Frontal cortex (tissue), 4 donors: ENCODE data around the gene PCED1A. TPM values are rescaled to one million over a fixed set of nuclear protein-coding genes. Genes with fewer than 3 reads are reported as not detected.

Source experiments
- DNase-seq, 2 donors: peaks; one replicate each; pipeline ENCODE4 v3.0.0; 2012; ENCODE audit warnings: low spot score in 2 of 2
- FAIRE-seq: peaks from 2 replicates; lab custom pipeline; 2012; peaks lifted over from hg19 to GRCh38; lab: Jason Lieb, UNC
- total RNA-seq: library from RNA; depleted of rRNA; stranded (reverse); fragments of >200 nt; gene quantifications from one replicate; pipeline ENCODE4 v1.2.3, GENCODE V29; 2014
- donor health status: control.
- donor health status: control.
- donor health status: control.

Gene PCED1A
- total RNA-seq, 1 donor from 2014 or later = 17.9 TPM

GRCh38 chr20:2794202-2794748 lies 46.2 kb downstream of the PCED1A start:
- DNase-seq = no peak
- no peak for FAIRE-seq

- DNase-seq = no peak
- FAIRE-seq = no peak
Observed at GRCh38 chr20:2793471-2793870, 47.0 kb downstream of the PCED1A start.

Other genes starting within 250 kb of the PCED1A start
- 132 TPM for gene NOP56, start 188.0 kb downstream of the PCED1A start, total RNA-seq
- 76.2 TPM for gene IDH3B, start 176.4 kb downstream of the PCED1A start, total RNA-seq
- 11.8 TPM for gene EBF4, start 147.9 kb downstream of the PCED1A start, total RNA-seq
- gene CPXM1, start 40.0 kb downstream of the PCED1A start, total RNA-seq = 7.3 TPM
- not detected for gene C20orf141, start 25.7 kb downstream of the PCED1A start, total RNA-seq
- not detected for gene TMEM239, start 24.3 kb downstream of the PCED1A start, total RNA-seq
- gene VPS16, start 90 bp upstream of the PCED1A start, total RNA-seq = 63.2 TPM
- gene PTPRA, start 32.8 kb upstream of the PCED1A start, total RNA-seq = 135 TPM
- gene GNRH2, start 203.0 kb upstream of the PCED1A start, total RNA-seq = not detected
- gene MRPS26, start 205.4 kb upstream of the PCED1A start, total RNA-seq = 36.3 TPM
- not detected for gene OXT, start 231.0 kb upstream of the PCED1A start, total RNA-seq
- not detected for gene AVP, start 244.1 kb upstream of the PCED1A start, total RNA-seq